G401 (cell line): ENCODE results near the gene ADAR. TPM values are rescaled to one million over a fixed set of nuclear protein-coding genes. Genes with fewer than 3 reads are reported as not detected.
"Not testable (repeated sequence)": the region's sequence is repeated elsewhere in the genome, so short reads cannot be mapped to it uniquely, and the experiment has no call there.

Experiments used
- DNase-seq: peaks from one replicate; pipeline ENCODE4 v3.0.0-alpha.2; 2015; ENCODE audit warnings: low spot score
- in situ Hi-C: cut with HindIII; loops from 2 replicates; pipeline ENCODE4 v1.10.0; 2016; ENCODE audit warnings: low sequenced_read_pairs, mixed read lengths
- total RNA-seq: library from RNA; depleted of rRNA; stranded (reverse); fragments of >200 nt; shearing (Covaris generic); gene quantifications from 2 replicates; pipeline ENCODE4 v1.2.3, GENCODE V29; 2014; rRNA removed

The ADAR gene, protein sequence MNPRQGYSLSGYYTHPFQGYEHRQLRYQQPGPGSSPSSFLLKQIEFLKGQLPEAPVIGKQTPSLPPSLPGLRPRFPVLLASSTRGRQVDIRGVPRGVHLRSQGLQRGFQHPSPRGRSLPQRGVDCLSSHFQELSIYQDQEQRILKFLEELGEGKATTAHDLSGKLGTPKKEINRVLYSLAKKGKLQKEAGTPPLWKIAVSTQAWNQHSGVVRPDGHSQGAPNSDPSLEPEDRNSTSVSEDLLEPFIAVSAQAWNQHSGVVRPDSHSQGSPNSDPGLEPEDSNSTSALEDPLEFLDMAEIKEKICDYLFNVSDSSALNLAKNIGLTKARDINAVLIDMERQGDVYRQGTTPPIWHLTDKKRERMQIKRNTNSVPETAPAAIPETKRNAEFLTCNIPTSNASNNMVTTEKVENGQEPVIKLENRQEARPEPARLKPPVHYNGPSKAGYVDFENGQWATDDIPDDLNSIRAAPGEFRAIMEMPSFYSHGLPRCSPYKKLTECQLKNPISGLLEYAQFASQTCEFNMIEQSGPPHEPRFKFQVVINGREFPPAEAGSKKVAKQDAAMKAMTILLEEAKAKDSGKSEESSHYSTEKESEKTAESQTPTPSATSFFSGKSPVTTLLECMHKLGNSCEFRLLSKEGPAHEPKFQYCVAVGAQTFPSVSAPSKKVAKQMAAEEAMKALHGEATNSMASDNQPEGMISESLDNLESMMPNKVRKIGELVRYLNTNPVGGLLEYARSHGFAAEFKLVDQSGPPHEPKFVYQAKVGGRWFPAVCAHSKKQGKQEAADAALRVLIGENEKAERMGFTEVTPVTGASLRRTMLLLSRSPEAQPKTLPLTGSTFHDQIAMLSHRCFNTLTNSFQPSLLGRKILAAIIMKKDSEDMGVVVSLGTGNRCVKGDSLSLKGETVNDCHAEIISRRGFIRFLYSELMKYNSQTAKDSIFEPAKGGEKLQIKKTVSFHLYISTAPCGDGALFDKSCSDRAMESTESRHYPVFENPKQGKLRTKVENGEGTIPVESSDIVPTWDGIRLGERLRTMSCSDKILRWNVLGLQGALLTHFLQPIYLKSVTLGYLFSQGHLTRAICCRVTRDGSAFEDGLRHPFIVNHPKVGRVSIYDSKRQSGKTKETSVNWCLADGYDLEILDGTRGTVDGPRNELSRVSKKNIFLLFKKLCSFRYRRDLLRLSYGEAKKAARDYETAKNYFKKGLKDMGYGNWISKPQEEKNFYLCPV
- total RNA-seq: 67.4 and 94.1 TPM in 2 replicates

DNA sequence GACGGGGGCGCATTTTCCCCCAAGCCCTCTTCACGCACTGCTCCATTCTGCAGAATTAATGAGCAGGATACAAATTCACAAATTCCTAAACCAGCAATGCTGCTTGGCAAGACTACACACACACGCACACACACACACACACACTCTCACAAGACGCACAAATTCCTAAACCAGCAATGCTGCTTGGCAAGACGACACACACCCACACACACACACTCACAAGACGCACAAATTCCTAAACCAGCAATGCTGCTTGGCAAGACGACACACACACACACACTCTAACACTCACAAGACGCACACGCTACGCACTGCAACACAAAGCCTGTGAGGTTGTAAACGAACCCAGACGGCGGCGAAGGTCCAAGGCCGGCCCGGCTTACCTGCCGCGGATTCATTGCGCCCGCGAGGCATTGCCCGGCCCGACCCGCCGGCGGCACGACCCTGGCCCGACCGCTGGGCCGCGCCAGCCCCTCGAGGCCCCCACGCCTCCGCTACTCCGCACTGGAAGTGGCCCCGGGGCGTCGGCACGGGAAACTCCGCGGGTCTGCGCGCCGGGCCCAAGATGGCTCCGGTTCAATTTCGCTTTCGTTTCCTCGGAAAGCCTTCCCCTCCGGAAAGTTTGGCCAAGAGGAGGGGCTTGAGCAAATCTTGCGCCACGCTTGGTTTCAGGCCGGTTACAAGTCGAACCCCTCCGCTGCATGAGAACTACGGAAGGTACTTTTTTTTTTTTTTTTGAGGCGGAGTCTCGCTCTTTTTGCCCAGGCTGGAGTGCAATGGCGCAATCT, at the start of gene ADAR:
Gene ADAR (minus strand): TSS at position 578 of the 788 bp plus-strand sequence. CDS start 180 bp downstream, at position 398.
- in situ Hi-C loops: no loop called here
- DNase-seq: peak; percentile 76

GRCh38 chr1:154657556-154657955, 49.6 kb upstream of the ADAR start:
- in situ Hi-C loops: no loop called here
- DNase-seq: no peak

GRCh38 chr1:154652893-154653292, 44.9 kb upstream of the ADAR start:
- in situ Hi-C loops: no loop called here
- no peak for DNase-seq

DNA sequence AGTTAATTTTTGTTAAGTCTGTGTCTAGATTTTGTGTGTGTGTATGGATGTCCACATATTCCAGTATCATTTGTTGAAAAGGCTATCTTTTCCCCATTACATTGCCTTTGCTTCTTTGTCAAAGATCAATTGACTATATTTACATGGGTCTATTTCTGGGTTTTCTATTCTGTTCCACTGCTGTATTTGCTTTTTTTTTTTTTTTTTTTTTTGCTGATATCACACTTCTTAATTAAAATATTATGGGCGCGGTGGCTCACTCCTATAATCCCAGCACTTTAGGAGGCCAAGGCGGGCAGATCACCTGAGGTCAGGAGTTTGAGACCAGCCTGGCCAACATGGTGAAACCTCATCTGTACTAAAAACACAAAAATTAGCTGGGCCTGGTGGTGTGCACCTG, 36.7 kb upstream of the ADAR start:
- in situ Hi-C loops, DNase-seq: not testable (repeated sequence)

DNA sequence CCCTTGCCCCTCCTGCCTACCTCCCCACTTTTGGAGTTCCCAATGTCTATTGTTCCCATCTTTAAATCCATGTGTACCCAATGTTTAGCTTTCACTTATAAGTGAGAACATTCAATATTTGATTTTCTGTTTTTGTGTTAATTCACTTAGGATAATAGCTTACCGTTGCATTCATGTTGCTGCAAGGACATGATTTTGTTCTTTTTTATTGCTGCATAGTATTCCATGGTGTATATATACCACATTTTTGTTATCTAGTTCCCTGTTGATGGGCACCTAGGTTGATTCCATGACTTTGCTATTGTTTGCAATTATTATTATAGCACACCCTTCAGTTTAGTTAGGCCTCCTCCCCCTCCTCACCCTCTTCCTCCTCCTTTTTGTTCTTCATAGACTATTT, 33.5 kb upstream of the ADAR start:
- in situ Hi-C loops: no loop called here
- no peak for DNase-seq

DNA sequence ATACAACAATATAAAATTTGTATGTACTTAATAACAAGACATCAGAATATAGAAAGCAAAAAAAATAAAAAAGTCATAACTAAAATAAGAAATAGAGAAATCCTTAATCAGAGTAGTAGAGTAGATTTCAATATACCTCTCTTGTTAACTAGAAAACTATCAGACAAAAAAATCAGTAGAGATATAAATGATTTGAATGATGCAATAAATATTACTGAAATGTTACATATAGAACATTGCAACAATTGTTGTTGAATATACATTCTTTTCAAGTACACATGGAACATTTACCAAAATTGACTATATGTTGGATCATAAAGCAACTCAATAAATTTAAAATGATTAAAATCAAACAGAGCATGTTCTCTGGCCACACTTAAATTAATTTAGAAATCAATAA, 31.9 kb upstream of the ADAR start:
- in situ Hi-C loops: no loop called here

DNA sequence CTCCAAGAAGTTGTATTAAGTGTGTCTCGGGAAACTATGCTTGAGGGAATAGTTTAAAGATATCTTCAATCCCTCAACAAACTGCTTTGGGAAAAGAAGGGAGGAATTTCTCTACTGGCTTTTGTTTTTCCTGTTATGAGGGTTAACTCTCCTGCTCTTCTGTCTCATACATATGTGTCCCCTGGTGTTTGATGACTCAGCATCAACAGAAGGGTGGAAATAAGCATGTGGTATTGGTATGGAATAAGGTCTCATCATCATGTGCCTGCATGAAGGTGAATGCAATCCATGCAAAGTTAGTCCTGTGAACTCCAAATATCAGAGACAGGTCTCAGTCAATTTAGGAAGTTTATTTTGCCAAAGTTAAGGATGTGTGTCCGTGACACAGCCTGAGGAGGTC, 27.2 kb upstream of the ADAR start:
- in situ Hi-C loops: no loop called here
- DNase-seq: no peak

More for the DNA sequence above, 31.9 kb upstream of the ADAR start:
- no peak for DNase-seq

- no peak for DNase-seq
These were observed 21.7 kb upstream of the ADAR start for GRCh38 chr1:154629675-154630073.

DNA sequence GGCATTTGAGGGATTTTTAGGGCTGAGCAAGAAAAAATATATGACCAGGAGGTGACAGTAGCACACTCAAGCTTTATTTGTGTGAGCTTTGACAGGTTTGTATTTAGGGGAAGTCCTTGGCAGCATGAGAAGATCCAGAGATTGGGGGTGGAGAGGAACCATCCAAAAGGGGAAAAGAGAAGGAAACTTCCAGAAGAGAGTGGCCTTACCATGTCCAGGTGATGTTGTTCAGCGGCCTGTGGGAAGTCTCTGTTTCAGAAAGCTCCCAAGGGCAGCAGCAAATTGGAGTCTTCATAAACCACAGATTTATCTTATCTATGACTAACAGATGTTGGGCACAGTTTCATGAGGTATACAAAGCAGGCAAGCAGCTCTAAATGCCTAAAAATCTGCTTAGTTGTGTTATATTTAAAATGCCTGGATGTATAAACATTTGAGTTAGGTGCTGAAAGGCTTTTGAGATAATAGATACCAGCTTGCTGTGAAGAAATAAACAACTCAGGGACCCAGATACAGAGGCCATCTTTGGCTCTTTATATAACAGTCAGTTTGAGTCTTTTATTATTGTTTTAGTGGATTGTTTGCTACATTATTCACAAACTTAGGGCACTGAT, 21.2 kb upstream of the ADAR start:
- in situ Hi-C loops: no loop called here
- DNase-seq: no peak

More at GRCh38 chr1:154629675-154630073, 21.7 kb upstream of the ADAR start:
- in situ Hi-C loops: no loop called here

GRCh38 chr1:154628121-154628405, 20.1 kb upstream of the ADAR start:
- no peak for DNase-seq
- in situ Hi-C loops: no loop called here

DNA sequence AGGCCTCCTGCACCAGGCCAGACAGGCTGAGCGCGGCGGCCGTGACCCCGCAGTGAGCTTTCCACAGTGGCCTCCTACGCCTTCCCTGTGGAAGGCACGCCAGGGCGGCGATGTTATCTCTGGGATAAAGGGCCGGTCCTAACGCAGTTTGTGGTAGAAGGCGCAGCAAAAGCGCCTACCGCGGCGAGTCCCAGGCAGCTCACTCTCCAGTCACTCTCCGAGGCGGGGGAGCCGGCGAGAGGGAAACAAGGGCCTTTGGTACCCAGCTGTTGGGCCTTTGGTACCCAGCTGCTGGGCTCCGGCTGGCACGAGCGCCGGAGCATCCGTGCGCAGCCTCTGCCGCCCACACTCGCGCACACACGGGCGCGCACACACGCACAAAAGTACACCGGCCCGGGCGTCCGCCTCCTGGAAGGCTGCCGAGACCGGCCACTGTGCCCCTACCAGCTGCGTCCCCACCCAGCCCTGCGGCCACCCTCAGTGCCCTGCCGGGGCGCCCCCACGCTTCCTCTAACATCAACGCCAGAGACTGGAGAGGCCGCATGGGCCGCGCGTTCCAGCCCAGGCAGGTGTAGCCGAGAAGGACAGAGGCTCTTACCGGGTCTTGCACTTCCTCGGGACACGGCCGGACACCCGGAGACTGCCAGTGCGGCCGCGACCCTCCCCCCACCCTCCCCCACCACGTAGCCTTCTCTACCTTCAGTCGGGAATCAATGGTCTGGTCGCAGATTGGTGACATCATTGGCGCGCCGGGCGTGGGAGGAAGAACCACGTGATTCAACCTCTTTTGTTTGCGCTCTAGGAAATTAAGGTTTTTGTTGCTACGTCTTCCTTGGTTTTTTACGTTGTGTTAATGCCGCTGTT, 19.5 kb upstream of the ADAR start:
- peak; percentile 88 for DNase-seq
- in situ Hi-C loops: no loop called here

DNA sequence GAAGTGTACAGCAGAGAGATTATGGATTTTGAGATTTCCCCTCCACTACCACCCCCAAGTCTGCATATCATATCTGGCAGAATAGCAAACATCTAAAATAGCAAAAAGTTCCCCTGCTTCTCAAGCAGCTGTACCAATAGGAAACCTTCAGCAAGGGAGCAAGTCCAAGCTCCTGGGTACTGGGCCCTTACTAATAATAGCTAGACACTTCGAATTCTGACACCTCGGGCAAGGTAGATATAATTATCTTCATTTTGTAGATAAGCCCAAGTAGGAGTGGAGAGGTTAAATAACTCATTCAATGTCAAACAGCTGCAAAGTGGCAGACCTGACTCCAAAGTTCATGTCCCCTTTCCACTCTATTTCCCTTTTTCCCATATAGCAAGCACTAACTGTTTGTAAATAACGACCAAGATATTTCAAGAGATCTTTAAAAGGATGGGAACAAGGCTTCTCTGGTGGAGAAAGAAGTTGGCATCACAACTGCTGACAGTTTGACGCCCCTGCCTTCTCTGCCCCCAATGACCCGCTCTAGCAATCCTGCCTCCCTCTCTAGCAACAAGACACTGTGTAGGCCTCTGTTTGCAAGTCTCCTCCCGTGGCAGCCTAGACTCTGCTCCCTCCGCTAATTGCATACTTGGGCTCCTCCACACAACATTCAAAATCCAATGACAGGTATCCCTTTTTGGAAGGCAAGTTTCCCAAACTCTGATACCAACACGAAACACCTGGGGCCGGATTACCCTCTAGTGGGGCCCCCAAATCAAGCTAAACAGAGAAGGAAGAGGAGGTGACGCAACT, 18.7 kb upstream of the ADAR start:
- in situ Hi-C loops: no loop called here
- DNase-seq: no peak

GRCh38 chr1:154624746-154625643, 17.0 kb upstream of the ADAR start:
- no peak for DNase-seq
- in situ Hi-C loops: no loop called here

DNA sequence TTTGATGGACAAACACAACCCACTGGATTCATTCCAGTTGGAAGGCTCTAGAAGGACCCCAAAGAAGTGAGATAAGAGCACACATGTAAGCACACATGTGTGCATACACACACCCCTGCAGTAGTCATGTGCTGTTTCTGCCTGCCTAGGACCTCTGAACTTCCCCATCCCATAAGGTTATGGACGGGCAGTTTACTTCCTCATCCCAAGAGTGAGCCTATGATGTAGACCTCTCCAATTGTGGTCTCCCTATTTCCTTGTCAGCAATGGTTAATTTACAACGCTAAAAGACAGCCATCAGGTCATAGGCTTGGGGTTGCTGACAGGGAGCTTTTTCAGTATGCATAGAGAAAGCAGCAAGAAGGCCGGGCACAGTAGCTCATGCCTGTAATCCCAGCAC, 15.4 kb upstream of the ADAR start:
- in situ Hi-C loops: no loop called here
- no peak for DNase-seq

DNA sequence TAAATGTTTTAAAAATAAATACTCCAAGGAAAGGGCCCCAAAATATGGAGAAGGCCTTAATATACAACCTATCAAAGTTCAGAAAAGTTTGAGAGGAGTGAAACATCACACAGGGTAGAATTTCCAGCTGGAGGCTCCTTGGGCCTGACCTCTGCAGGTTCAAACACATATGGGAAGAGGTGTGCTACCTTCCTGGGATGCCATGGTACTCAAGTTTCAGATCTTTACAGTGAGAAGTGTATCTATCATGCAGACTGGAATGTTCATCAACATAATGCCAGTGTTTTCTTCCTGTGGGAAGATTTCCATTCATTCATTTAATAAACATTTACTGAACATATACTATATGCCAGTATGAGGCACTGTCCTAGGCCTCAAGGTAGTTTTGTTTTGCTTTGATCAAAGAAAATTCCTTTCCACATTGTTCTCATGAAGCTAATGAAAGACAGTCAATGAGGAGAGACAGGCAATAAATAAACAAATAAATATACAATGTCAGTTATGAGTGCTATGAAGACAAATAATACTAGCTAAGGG, 14.6 kb upstream of the ADAR start:
- no peak for DNase-seq
- in situ Hi-C loops: no loop called here

- in situ Hi-C loops: no loop called here
- DNase-seq: no peak
These were observed 13.9 kb upstream of the ADAR start for GRCh38 chr1:154621875-154622274.
